Activated CD4-positive, alpha-beta T cell treated with anti-CD3 and anti-CD28 coated beads, Interleukin-10, Interleukin-2, amounts not matched to agents 100 ng/mL and 50 ng/mL, durations not matched to agents 16 hours and 8 hours (primary cell): ENCODE data around the gene PRR36.
"Not testable (repeated sequence)": the region's sequence is repeated elsewhere in the genome, so short reads cannot be mapped to it uniquely, and the experiment has no call there.

Source experiments
- DNase-seq: peaks from one replicate; pipeline ENCODE4 v3.0.0-alpha.2; 2020

Gene PRR36

GRCh38 chr19:7897292-7897691, 23.1 kb upstream of the PRR36 start:
- DNase-seq, result no peak

DNA sequence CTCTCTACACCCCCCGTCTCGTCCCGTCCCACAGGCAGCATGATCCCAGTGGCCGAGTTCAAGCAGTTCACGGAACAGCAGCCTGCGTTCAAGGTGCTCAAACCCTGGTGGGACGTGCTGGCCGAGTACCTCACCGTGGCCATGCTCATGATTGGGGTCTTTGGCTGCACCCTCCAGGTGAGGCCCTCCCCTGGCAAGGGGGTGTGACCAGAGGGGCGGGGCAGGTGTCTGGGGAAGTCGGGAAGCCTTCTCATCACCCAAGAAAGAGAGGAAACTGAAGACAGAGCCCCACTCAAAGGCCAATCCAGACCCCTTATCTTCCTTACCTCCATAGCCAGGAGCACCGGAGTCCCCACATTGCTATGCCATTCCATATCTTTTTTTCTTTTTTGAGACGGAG, 21.4 kb upstream of the PRR36 start:
- DNase-seq, result no peak

- no peak for DNase-seq
These were observed 20.6 kb upstream of the PRR36 start for GRCh38 chr19:7894612-7895309.

- DNase-seq, result not testable (repeated sequence)
These were observed 19.3 kb upstream of the PRR36 start for GRCh38 chr19:7893362-7894101.

DNA sequence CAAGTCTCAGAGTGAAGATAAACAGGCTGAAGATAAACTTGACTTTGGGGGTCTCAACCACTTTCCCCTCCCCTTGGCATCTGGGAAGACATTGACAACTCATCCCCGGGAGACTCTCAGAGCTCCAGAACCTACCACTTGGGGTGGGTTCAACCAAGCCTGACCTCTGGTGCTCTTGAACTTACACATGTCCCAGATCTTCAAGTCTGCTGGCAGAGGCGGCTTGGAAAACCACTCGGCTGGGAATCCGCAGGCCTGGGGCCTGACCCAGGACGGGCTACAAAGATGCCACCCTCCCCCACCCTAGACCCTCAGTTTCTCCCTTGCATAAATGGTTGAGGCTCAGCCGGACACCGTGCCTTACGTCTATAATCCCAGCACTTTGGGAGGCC, 14.6 kb upstream of the PRR36 start:
- no peak for DNase-seq

- peak; percentile 20 for DNase-seq
These were observed 14.1 kb upstream of the PRR36 start, which contains the start of gene LRRC8E for GRCh38 chr19:7888145-7888825. TSS of gene LRRC8E (plus strand) at chr19:7888510. CDS start at chr19:7895604, 7,094 bp downstream.

- no peak for DNase-seq
These were observed 13.4 kb upstream of the PRR36 start for GRCh38 chr19:7887408-7888144.

GRCh38 chr19:7885818-7886217, 11.6 kb upstream of the PRR36 start:
- no peak for DNase-seq

- no peak for DNase-seq
These were observed 9.8 kb upstream of the PRR36 start for GRCh38 chr19:7883796-7884570.

GRCh38 chr19:7883105-7883504, 8.9 kb upstream of the PRR36 start:
- DNase-seq, result no peak

GRCh38 chr19:7881910-7882309, 7.7 kb upstream of the PRR36 start:
- DNase-seq, result no peak

DNA sequence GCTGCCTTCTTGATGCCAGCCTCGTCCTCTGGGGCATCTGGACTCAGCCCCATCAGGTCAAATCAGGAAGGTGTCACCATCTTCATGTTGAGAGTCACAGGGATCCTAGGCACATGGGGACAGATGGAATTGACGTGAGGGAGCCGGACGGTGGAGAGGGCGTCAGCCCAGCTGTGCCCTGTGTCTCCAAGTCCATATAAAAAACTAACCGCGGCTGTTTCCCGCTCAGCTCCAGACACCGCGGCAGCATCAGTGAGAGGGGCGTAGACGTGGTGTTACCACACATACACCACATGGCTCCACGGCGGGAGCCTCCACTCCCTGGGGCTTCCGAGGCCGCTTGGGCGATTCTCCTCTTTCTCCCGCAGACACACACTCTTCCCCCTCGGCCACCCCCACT, 5.6 kb upstream of the PRR36 start:
- DNase-seq, result no peak

GRCh38 chr19:7879111-7879807, 5.1 kb upstream of the PRR36 start:
- no peak for DNase-seq

DNA sequence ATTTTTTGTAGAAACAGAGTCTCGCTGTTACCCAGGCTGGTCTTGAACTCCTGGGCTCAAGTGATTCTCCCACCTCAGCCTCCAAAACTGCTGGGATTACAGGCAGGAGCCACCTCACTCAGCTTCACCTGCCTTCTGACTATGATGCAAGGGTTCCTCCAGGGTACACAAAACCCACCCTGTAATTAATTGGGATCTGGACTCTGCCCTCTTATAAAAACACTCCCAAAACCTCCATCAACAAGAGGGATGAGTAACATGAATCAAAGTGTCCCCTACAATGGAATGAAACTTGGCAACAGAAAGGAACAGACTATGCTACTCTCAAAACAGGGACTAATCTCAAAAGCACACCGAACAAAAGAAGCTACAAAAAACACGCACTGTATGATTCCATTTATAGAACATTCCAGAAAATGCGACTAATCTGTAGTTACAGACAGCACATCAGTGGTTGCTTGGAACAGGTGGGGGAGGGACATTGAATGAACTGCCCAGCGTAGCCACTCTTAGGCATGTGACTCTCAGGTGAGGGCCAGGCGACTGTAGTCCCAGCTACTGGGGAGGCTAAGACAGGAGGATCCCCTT, 3.2 kb upstream of the PRR36 start:
- DNase-seq, result no peak

- no peak for DNase-seq
These were observed 695 bp upstream of the PRR36 start for GRCh38 chr19:7874897-7875273.

DNA sequence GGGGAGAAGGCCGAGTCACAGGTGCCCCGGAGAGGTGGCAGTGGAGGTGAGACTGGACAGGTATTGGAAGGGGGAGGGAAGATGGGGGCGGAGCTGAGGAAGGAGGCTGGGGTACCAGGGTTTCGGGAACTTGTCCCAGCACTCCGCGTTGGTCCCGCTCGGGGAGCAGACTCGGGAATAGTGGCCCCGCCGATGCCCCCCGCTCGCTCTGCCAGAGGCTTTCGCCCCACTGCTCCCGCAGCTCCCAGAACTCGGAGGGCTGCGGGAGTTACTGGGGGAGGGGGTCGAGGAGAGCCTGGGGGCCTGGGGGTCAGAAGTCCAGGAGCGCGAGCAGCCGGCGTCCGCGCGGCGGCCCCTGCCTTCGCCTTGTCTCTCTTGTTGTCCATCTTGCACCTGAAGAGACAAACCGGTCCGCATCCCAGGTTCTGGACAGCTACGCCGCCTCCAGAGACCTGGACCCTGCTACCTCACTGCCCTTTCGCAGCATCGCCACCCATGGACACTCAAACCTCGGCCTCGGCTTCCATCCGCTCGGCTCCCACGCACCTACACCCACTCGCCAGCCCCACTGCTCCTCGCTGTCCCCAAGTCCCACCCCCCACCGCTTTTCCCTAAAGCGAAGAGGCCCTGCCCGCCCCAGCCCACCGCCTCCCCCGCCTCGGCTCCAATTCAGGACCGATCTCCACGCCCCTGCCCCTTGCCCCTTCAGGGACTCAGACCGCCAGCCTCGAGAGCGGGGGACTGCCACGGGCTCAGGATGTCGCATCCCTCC, 700 bp downstream of the PRR36 start:
- DNase-seq, result no peak

DNA sequence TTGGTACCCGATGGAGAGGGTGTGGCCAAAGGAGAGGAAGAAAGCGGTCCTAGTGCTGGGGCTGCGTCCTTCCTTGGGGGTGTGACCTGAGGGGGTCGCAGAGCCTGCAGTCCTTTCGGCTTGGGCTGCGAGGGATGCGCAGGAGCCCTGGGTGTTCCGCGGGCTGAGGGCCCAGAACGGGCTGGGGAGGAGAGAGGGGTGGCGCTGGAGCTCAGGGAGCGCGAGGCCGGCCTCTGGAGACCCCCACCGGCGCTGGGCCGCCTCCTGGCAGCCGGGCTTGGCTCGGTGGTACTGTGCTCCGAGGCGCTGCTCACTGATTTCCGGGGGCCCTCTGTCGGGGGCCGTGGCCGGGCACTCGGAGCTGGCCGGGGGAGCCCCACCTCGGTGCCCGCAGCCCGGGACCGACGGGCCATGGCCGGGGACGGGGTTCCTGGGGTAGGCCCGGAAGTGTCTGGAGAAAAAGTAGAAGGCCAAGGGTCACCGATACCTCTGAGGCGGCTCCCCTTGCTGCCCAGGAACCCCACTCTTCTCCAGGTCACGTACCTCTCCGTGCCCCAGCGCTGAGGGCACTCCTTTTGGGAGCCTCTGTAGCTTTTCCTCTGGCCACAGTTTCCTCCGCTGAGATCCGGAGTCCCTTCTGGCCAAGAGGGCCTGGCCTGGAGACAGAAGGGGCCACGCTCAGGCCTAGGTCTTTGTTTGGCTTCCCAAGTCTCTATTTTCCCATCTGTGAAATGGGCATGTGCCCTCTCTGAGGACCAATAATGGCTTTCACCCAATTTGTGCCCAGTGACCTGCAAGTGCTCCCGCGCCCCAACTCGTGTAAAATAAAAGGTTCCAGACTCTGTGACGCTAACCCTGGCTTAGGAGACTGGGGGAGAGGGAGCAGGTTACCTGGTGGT, 1.6 kb downstream of the PRR36 start:
- DNase-seq, result no peak

GRCh38 chr19:7871437-7872305, 2.5 kb downstream of the PRR36 start:
- DNase-seq, result peak; percentile 84
